Measurements from ENCODE around the gene STARD4. TPM values are rescaled to one million over a fixed set of nuclear protein-coding genes. Genes with fewer than 3 reads are reported as not detected.

STARD4 gene, protein sequence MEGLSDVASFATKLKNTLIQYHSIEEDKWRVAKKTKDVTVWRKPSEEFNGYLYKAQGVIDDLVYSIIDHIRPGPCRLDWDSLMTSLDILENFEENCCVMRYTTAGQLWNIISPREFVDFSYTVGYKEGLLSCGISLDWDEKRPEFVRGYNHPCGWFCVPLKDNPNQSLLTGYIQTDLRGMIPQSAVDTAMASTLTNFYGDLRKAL
- total RNA-seq: 68.7 and 69.1 TPM in 2 replicates

- intact Hi-C loops (cut with micrococcal nuclease): loop anchor here (1.0 to 10.0 kb wide), 9 partner anchors 18 to 1410 kb away; partner anchors contain the start of genes NREP, REEP5, SLC25A46 and WDR36
Measured at GRCh38 chr5:111512375-111513130, at the start of gene STARD4. TSS of gene STARD4 (minus strand) at chr5:111512535. CDS start at chr5:111507433, 5,102 bp downstream.

DNA sequence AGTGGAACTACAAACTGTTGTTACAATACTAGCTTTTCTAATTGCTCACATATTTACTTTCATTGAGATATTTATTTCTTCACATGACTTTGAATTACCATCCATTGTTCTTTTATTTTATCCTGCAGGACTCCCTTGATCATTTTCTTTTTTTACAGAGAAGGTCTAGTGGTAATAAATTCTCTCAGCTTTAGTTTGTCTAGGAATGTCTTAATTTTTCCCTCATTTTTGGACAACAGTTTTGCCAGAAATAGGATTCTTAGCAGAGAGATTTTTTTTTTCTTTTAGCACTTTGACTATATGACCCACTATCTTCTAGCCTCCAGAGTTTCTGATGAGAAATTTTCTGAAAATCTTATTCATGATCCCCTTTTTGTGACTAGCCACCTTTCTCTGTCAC, 47.3 kb upstream of the STARD4 start:
- intact Hi-C loops (cut with micrococcal nuclease): loop anchor here (10.0 kb wide), 1 partner anchor 115 kb away; no protein-coding TSS in a partner anchor

- intact Hi-C loops (cut with micrococcal nuclease): loop anchor here (10.0 kb wide), 1 partner anchor 117 kb away; no protein-coding TSS in a partner anchor
Measured at GRCh38 chr5:111557686-111558085, 45.4 kb upstream of the STARD4 start.

- intact Hi-C loops (cut with micrococcal nuclease): loop anchor here (10.0 kb wide), 1 partner anchor 118 kb away; no protein-coding TSS in a partner anchor
Measured at GRCh38 chr5:111557111-111557510, 44.8 kb upstream of the STARD4 start.

- intact Hi-C loops (cut with micrococcal nuclease): loop anchor here (10.0 kb wide), 1 partner anchor 118 kb away; no protein-coding TSS in a partner anchor
Measured at GRCh38 chr5:111556501-111556900, 44.2 kb upstream of the STARD4 start.

GRCh38 chr5:111555760-111556159, 43.4 kb upstream of the STARD4 start:
- intact Hi-C loops (cut with micrococcal nuclease): loop anchor here (10.0 kb wide), 1 partner anchor 119 kb away; no protein-coding TSS in a partner anchor

GRCh38 chr5:111553868-111554267, 41.5 kb upstream of the STARD4 start:
- intact Hi-C loops (cut with micrococcal nuclease): loop anchor here (5.0 to 10.0 kb wide), 2 partner anchors 121 to 228 kb away; no protein-coding TSS in a partner anchor

DNA sequence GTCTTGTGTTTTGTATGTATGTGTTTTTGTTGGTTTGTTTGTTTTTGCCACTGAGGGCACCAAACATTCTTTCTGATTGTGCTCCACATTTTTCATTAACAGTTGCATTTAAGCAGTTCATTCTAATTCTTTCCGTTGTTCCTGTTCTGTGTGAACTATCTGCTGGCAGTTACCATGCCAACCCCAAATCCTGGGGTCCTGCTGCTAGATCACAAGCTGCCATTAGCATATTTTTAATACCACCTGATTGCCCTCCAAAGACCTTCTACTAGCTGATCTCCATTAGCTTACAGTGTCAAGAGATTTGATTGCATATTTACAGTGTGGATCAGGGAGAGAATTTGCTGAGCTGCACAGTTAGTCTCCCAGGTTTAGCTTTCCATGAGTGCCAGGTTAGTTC, 40.6 kb upstream of the STARD4 start:
- intact Hi-C loops (cut with micrococcal nuclease): loop anchor here (5.0 to 10.0 kb wide), 2 partner anchors 122 to 229 kb away; no protein-coding TSS in a partner anchor

DNA sequence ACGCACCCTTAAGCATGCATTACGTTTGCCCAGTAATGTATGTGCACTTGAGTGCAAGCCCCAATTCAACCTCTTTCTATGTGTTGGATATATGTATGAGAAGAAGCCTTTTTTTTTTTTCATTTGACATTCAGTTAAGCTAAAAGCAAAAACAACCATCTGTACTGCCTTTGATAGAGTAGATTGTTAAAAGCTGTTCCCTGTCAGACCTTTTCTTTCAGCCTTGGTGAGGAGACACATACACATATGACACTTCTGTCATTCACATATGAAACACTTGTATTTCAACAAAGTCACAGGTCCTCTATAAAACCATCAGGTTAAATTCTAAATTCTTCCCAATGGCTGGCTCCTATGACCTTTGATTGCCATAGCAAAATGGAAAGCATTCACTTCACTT, 40.2 kb upstream of the STARD4 start:
- intact Hi-C loops (cut with micrococcal nuclease): loop anchor here (5.0 to 10.0 kb wide), 2 partner anchors 122 to 230 kb away; no protein-coding TSS in a partner anchor

DNA sequence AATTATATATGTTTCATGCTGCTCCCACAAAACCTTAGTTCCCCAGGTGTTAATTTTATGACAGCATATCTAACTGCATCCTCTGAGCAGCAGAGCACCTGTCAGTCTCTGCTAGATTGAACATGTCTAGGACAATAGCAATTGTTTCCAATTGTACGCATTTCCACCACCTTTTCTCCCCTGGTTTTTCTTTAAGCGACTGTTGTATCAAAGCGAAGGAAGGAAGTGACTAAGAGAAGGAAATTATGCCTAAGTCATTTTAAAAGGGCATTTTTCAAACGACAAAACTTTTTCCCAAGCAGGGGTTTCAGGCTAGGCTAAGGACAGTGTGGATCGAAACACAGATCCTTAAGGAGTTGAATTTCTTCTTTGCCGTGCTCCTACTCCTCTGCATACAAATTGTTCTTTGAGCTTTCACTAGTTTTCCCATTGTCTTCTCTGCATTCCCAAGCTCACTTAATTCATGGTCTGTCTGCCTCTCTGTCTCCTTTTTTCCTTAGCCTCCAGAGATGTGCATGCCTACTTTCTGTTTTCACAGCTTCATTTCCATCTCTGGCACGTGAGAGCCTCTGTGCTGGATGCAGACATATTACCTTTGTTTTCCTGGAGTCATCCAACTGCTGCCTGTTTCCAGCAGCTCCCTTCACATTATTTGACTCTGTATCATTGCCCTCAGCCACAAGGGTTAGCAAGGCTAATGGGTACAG, 39.4 kb upstream of the STARD4 start:
- intact Hi-C loops (cut with micrococcal nuclease): loop anchor here (1.0 to 10.0 kb wide), 3 partner anchors 123 to 231 kb away; partner anchors contain the start of gene NREP

DNA sequence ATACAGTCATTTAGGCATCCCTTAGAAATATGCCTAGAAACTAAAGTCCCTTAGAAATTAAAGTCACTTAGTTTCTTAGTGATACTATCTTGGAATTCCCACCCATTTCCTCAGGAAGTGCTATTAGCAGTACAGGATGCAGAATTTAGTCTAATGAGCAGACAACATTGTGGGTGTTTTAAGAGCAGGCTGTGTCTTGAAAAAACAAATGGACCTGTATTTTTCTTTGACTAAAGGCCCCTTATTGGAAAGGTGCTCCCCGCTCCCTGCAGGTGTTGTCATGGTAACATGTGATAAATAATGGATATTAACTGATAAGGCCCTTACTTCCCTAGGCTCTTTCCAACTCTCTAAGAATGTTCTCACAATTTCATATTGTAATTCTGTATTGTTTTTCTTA, 38.8 kb upstream of the STARD4 start:
- intact Hi-C loops (cut with micrococcal nuclease): loop anchor here (1.0 to 10.0 kb wide), 3 partner anchors 124 to 231 kb away; partner anchors contain the start of gene NREP

GRCh38 chr5:111550282-111551020, 38.1 kb upstream of the STARD4 start:
- intact Hi-C loops (cut with micrococcal nuclease): loop anchor here (1.0 to 10.0 kb wide), 5 partner anchors 19 to 597 kb away; partner anchors contain the start of gene NREP

GRCh38 chr5:111548992-111549649, 36.8 kb upstream of the STARD4 start:
- intact Hi-C loops (cut with micrococcal nuclease): no loop called here

GRCh38 chr5:111548348-111548950, 36.1 kb upstream of the STARD4 start:
- intact Hi-C loops (cut with micrococcal nuclease): no loop called here

DNA sequence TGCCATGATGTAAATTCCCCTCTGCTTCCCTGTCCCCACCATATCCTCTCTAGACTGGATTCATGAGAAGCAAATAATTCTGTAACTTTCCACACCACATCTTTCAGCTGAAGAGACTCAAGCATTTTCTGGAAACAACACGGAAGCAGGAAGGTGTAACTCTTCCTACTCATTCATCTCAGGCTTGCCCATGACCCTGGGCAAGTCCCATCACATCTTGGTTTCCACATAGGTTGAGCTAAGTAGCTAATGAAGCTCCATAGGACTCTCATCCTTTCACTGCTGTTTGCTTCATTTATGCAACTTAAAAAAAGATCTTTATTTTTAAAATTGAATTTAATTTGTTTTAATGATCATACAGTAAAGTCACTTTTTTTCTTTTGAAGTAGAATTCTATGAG, 32.7 kb upstream of the STARD4 start:
- intact Hi-C loops (cut with micrococcal nuclease): no loop called here

GRCh38 chr5:111537141-111538024, 25.0 kb upstream of the STARD4 start:
- intact Hi-C loops (cut with micrococcal nuclease): no loop called here

DNA sequence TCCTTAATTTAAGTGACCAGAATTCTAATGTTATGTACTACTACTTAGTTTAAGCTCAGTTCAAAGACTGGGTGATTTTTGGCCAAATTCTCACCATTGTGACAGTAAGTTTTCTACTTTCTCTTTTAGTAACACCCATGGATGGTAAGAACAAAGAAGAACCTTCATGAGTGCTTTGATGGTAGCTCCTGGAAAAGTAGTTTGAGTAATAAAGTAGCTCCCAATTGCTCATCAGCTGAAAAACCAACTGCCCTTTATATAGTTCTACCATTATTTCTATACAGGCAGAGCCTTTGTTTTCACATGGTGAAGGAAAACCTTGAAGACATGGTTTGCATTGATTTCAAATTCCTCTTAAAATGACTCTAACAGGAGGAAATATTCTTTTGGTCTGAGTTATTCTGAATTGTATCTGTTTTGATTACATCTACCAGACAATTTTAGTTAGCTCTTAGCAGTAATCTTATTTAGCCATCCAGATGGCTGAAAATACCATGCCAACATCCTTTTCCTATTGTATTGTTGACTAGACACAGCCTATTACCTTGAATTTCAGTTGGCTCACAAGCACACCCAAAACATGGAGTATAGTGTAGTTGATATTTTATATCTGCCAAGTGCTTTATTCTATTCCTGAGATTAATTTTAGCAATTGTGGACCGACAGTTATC, 23.7 kb upstream of the STARD4 start:
- intact Hi-C loops (cut with micrococcal nuclease): no loop called here
